ENCODE results near the gene PI4KB. TPM values are rescaled to one million over a fixed set of nuclear protein-coding genes. Genes with fewer than 3 reads are reported as not detected.

The PI4KB gene
- total RNA-seq, 1 experiment from 2014 or later = 52.7 TPM

DNA sequence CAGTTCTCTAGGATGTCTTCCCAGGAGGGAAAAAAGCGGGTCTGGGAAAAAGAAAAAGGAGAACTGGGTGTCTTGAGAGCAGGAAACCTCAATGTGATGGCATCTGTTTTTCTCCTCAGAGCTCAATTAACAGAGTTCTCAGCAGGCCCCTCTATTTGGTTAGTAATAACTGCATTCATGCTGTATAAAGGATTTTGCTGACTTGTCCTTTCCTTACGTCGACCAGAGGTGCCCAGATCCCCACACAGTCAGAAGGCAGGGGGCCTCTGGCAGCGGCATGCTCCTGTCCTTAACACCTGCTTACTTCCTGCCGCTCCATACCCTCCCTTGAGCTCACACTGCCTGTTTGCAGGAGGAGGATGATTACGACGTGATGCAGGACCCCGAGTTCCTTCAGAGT lies 60.4 kb downstream of the PI4KB start:
- in situ Hi-C loops (cut with HindIII; ENCODE audit: low pct_unique_long_range_greater_than_20kb, low sequenced_read_pairs) = no loop called here
- ChIA-PET CTCF (no interaction called here), POLR2A (no interaction called here)

DNA sequence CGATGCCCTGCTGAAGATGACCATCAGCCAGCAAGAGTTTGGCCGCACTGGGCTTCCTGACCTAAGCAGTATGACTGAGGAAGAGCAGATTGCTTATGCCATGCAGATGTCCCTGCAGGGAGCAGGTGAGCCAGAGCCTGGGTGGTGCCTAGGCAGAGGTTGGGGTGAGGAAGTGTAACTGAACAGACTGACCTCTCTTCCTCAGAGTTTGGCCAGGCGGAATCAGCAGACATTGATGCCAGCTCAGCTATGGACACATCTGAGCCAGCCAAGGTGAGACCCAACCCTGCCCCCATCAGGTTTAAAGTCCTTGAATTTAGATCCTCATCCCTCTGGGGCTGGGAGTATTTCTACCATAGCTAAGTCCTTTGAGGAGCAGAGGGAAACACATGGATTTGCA lies 60.9 kb downstream of the PI4KB start:
- ChIA-PET POLR2A (no interaction called here), CTCF (no interaction called here)
- Histone ChIP-seq H3K27ac (ENCODE audit: low read length) (no peak overlapping the region), H3K9me3 (ENCODE audit: control insufficient read depth, insufficient read depth, low read depth, low read length) (no peaks in the 10 kb centered on the region), H3K4me1 (ENCODE audit: control insufficient read depth, insufficient read depth, low read length) (no peaks in the 10 kb centered on the region), H3K27me3 (ENCODE audit: control insufficient read depth, insufficient read depth, low read length) (no peaks in the 10 kb centered on the region), H3K36me3 (ENCODE audit: control insufficient read depth, insufficient read depth, low read length) (peaks cover 15% of the 10 kb centered on the region), H3K4me3 (ENCODE audit: low read depth in 2 of 2, low read length in 2 of 2) (no peak overlapping the region)
- intact Hi-C loops (cut with micrococcal nuclease; ENCODE audit: unreplicated experiment) = no loop called here
- no peak for DNase-seq (ENCODE audit: low read depth, low spot score)
- ATAC-seq = no peak
- in situ Hi-C loops (cut with HindIII; ENCODE audit: low pct_unique_long_range_greater_than_20kb, low sequenced_read_pairs) = no loop called here
- no TSS peak for BruUV-seq (replicated peaks)
- TF ChIP-seq POLR2AphosphoS5 (IDR thresholded peaks at IDR 0.05; ENCODE audit: low read depth, low read length) (no peak), SIN3A (IDR thresholded peaks at IDR 0.05; ENCODE audit: borderline replicate concordance, insufficient read depth, low read depth, low read length) (no peak), TCF7L2 (IDR thresholded peaks at IDR 0.05; ENCODE audit: low read depth, low read length) (no peak)
- TF ChIP-seq, protein P1, sequence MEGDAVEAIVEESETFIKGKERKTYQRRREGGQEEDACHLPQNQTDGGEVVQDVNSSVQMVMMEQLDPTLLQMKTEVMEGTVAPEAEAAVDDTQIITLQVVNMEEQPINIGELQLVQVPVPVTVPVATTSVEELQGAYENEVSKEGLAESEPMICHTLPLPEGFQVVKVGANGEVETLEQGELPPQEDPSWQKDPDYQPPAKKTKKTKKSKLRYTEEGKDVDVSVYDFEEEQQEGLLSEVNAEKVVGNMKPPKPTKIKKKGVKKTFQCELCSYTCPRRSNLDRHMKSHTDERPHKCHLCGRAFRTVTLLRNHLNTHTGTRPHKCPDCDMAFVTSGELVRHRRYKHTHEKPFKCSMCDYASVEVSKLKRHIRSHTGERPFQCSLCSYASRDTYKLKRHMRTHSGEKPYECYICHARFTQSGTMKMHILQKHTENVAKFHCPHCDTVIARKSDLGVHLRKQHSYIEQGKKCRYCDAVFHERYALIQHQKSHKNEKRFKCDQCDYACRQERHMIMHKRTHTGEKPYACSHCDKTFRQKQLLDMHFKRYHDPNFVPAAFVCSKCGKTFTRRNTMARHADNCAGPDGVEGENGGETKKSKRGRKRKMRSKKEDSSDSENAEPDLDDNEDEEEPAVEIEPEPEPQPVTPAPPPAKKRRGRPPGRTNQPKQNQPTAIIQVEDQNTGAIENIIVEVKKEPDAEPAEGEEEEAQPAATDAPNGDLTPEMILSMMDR (IDR thresholded peaks at IDR 0.05) = no peak
- TF ChIP-seq, protein P2, sequence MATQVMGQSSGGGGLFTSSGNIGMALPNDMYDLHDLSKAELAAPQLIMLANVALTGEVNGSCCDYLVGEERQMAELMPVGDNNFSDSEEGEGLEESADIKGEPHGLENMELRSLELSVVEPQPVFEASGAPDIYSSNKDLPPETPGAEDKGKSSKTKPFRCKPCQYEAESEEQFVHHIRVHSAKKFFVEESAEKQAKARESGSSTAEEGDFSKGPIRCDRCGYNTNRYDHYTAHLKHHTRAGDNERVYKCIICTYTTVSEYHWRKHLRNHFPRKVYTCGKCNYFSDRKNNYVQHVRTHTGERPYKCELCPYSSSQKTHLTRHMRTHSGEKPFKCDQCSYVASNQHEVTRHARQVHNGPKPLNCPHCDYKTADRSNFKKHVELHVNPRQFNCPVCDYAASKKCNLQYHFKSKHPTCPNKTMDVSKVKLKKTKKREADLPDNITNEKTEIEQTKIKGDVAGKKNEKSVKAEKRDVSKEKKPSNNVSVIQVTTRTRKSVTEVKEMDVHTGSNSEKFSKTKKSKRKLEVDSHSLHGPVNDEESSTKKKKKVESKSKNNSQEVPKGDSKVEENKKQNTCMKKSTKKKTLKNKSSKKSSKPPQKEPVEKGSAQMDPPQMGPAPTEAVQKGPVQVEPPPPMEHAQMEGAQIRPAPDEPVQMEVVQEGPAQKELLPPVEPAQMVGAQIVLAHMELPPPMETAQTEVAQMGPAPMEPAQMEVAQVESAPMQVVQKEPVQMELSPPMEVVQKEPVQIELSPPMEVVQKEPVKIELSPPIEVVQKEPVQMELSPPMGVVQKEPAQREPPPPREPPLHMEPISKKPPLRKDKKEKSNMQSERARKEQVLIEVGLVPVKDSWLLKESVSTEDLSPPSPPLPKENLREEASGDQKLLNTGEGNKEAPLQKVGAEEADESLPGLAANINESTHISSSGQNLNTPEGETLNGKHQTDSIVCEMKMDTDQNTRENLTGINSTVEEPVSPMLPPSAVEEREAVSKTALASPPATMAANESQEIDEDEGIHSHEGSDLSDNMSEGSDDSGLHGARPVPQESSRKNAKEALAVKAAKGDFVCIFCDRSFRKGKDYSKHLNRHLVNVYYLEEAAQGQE (IDR thresholded peaks at IDR 0.05; ENCODE audit: insufficient read depth in 1 of 2, low read depth in 2 of 2, low read length in 1 of 2) = no peak

More for the DNA sequence above, 60.4 kb downstream of the PI4KB start:
- no peaks in the 10 kb centered on the region for H3K4me1 ChIP-seq (ENCODE audit: control insufficient read depth, insufficient read depth, low read length)
- no peaks in the 10 kb centered on the region for H3K27me3 ChIP-seq (ENCODE audit: control insufficient read depth, insufficient read depth, low read length)
- DNase-seq (ENCODE audit: low read depth, low spot score) (no peak), ATAC-seq (no peak)
- BruUV-seq (replicated peaks) = no TSS peak
- peaks cover 15% of the 10 kb centered on the region for H3K36me3 ChIP-seq (ENCODE audit: control insufficient read depth, insufficient read depth, low read length)
- H3K4me3 ChIP-seq (ENCODE audit: low read depth in 2 of 2, low read length in 2 of 2) = no peak overlapping the region
- intact Hi-C loops (cut with micrococcal nuclease; ENCODE audit: unreplicated experiment) = no loop called here
- no peak overlapping the region for H3K27ac ChIP-seq (ENCODE audit: low read length)
- no peak for TF ChIP-seq TCF7L2 (IDR thresholded peaks at IDR 0.05; ENCODE audit: low read depth, low read length)
- TF ChIP-seq, protein P1 (IDR thresholded peaks at IDR 0.05) = no peak
- no peak for TF ChIP-seq POLR2AphosphoS5 (IDR thresholded peaks at IDR 0.05; ENCODE audit: low read depth, low read length)
- TF ChIP-seq, protein P2 (IDR thresholded peaks at IDR 0.05; ENCODE audit: insufficient read depth in 1 of 2, low read depth in 2 of 2, low read length in 1 of 2) = no peak
- no peak for TF ChIP-seq SIN3A (IDR thresholded peaks at IDR 0.05; ENCODE audit: borderline replicate concordance, insufficient read depth, low read depth, low read length)
- H3K9me3 ChIP-seq (ENCODE audit: control insufficient read depth, insufficient read depth, low read depth, low read length) = no peaks in the 10 kb centered on the region
